Left ventricle myocardium superior (tissue), 1 donor: ENCODE data around the gene GTF2F1. TPM values are rescaled to one million over a fixed set of nuclear protein-coding genes. Genes with fewer than 3 reads are reported as not detected.
"Not testable (repeated sequence)": the region's sequence is repeated elsewhere in the genome, so short reads cannot be mapped to it uniquely, and the experiment has no call there.

Experiments
- ATAC-seq: fragments of 200-7000 bp; cut with Tn5 transposase; one replicate; pipeline ENCODE4 v1.9.1; 2020; ENCODE audit warnings: mild to moderate bottlenecking, moderate library complexity
- DNase-seq: peaks from one replicate; pipeline ENCODE4 v3.0.0-alpha.2; 2020
- intact Hi-C: fragments of 100-400 bp; cut with micrococcal nuclease; formaldehyde crosslinking; loops from one replicate; pipeline ENCODE4 v1.11.0; 2022
- long read RNA-seq: library from polyadenylated mRNA; unstranded; transcript quantifications from one replicate; pipeline ENCODE4 v2.0.0, GENCODE V29; 2021
- total RNA-seq: library from RNA; stranded (reverse); fragmentation: NEBNext Ultra II Directional; extraction: Animal tissue kit (Norgen Biotek cat#: 25700); gene quantifications from one replicate; pipeline ENCODE4 v1.2.1, GENCODE V29; 2021
- donor health status: DM: no; HTN: yes; CAD: no; lungs with severe emphysema.

Gene GTF2F1, protein sequence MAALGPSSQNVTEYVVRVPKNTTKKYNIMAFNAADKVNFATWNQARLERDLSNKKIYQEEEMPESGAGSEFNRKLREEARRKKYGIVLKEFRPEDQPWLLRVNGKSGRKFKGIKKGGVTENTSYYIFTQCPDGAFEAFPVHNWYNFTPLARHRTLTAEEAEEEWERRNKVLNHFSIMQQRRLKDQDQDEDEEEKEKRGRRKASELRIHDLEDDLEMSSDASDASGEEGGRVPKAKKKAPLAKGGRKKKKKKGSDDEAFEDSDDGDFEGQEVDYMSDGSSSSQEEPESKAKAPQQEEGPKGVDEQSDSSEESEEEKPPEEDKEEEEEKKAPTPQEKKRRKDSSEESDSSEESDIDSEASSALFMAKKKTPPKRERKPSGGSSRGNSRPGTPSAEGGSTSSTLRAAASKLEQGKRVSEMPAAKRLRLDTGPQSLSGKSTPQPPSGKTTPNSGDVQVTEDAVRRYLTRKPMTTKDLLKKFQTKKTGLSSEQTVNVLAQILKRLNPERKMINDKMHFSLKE
- total RNA-seq, result 30.9 TPM
- long read RNA-seq, transcript GTF2F1-201 (13 exons, 2,731 nt), result major isoform, 70 of 94 reads
- long read RNA-seq, partial matches to known transcripts, result 15 of 94 reads
- long read RNA-seq, other reads (novel, unspliced or antisense), result 9 of 94 reads

- intact Hi-C loops, result no loop called here
- peak; percentile 97 for DNase-seq
- peak; percentile 95 for ATAC-seq
Observed at GRCh38 chr19:6393074-6393982, at the start of gene GTF2F1. GTF2F1 (minus strand) TSS chr19:6393164; CDS start chr19:6392995, 169 bp downstream.

- intact Hi-C loops, result no loop called here
- DNase-seq, result no peak
- no peak for ATAC-seq
Observed at GRCh38 chr19:6442087-6442688, 49.2 kb upstream of the GTF2F1 start.

- DNase-seq (no peak), ATAC-seq (no peak)
- intact Hi-C loops, result no loop called here
Observed at GRCh38 chr19:6440905-6441304, 47.9 kb upstream of the GTF2F1 start.

- ATAC-seq (no peak), DNase-seq (no peak)
- intact Hi-C loops, result no loop called here
Observed at GRCh38 chr19:6439743-6440142, 46.8 kb upstream of the GTF2F1 start.

GRCh38 chr19:6433663-6434062 is 40.7 kb upstream of the GTF2F1 start, which contains the start of gene SLC25A41:
SLC25A41 (minus strand) TSS chr19:6433763; CDS start chr19:6433693, 70 bp downstream.
- ATAC-seq, result no peak
- no peak for DNase-seq
- intact Hi-C loops, result no loop called here

- intact Hi-C loops, result no loop called here
- DNase-seq (no peak), ATAC-seq (no peak)
Observed at GRCh38 chr19:6433165-6433564, 40.2 kb upstream of the GTF2F1 start.

DNA sequence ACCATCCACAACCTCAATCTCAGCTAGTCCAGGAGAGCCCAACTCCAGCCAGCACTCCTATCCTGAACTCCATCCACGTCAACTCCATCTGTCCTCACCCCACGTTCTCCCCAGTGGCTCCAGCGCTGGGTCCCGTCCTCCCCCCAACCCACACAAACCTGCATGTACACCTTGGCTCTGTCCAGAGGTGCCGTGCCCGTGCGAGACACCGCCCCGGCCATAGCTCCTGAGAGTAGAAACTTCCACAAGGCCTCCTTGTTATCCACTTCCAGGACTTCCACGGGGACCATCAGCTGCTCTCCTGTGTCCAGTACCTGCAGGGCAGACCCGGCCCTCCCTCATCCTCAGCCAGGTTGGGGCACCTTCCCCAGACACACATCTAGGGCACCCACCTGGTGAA is 38.9 kb upstream of the GTF2F1 start:
- DNase-seq (no peak), ATAC-seq (no peak)
- intact Hi-C loops, result no loop called here

DNA sequence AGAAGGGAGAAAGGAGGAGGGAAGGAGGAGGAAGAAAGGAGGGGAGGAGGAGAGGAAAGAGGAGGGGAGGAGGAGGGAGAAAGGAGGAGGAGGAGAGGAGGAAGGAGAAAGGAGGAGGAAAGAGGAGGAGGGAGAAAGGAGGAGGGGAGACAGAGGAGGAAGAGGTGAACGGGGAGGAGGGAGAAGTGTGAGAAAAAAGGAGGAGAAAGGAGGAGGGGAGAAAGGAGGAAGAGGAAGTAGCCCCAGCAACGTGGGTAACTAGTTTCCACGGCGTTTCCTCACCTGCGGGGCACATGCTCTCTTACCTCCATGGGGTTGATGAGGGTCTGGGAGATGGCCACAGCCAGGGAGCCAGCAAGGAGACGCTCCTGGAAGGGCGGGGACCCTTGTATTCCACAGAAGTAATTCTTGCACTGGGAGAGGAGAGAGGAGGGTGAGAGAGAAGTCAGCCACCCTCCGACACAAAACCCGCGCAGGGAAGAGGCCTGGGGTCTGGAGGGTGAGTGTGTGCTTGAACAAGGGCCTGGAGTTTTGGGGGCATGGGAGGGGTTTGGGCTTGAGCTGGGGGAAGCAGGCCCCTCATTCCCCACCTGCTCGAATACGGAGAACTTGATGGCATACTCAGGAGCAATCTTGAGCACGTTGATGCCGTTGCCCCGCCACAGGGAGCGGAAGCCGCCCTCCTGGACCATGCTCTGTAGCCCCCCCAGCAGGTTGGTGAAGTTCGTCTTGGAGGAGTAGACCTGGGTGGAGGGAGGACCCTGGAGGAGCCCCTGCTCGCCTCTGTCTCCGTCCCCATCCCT is 36.7 kb upstream of the GTF2F1 start:
- ATAC-seq (no peak), DNase-seq (no peak)
- intact Hi-C loops, result no loop called here

- intact Hi-C loops, DNase-seq, ATAC-seq: not testable (repeated sequence)
Observed at GRCh38 chr19:6428692-6429418, 35.9 kb upstream of the GTF2F1 start.

- intact Hi-C loops, result no loop called here
- ATAC-seq (no peak), DNase-seq (no peak)
Observed at GRCh38 chr19:6427131-6427530, 34.2 kb upstream of the GTF2F1 start.

GRCh38 chr19:6425732-6426620 is 33.0 kb upstream of the GTF2F1 start:
- ATAC-seq (no peak), DNase-seq (no peak)
- intact Hi-C loops, result no loop called here

GRCh38 chr19:6424939-6425731 is 32.2 kb upstream of the GTF2F1 start:
- intact Hi-C loops, result no loop called here
- peak; percentile 99 for DNase-seq
- peak; percentile 94 for ATAC-seq

- ATAC-seq (no peak), DNase-seq (peak; percentile 49)
- intact Hi-C loops, result no loop called here
Observed at GRCh38 chr19:6424195-6424938, 31.4 kb upstream of the GTF2F1 start, which contains the start of gene KHSRP. KHSRP (minus strand) TSS chr19:6424811; CDS start chr19:6424701, 110 bp downstream.

DNA sequence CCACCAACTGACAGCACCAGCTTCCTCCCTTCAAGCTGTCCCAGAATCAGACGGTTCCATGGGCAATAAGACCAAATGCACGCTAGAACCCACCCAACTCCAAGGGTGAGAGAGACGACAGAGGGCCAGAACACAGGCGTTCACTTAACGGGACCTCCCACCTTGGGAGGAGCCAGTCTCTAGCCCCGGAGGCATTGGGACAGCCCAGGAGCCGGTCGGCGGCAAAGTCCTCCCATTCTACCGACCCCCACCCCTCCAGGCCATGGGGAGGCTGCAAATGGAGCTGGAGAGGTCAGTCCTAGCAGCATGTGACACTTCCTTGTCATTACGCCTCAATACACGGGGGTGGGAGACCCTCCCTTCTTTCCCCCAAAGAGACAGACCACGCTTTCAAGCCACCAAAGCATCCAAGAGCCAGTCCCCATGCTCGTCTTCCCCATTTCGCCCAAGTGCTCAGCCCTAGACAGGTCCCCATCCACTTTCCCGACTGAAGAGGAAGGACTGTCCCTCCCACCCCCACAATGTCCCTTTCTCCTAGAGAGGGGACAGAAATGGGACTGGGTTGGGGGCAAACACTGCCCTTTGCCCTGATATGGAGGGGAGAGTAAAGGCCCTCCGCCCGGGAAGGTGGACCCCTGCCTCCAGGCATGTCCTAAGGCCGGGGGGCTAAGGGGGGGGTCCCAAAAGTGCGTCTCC is 30.7 kb upstream of the GTF2F1 start:
- DNase-seq (no peak), ATAC-seq (no peak)
- intact Hi-C loops, result no loop called here
